Measurements from ENCODE around the gene PDK4. TPM values are rescaled to one million over a fixed set of nuclear protein-coding genes. Genes with fewer than 3 reads are reported as not detected.

The PDK4 gene
- total RNA-seq = not detected
- polyA plus RNA-seq (2013, experiment 1 of 2) = 1.9 TPM
- polyA plus RNA-seq (2013, experiment 2 of 2) = 2.4 TPM
- 0 to 4.5 (median 0.06) reads per million in 172 experiments for total RNA-seq

- Histone ChIP-seq H3K36me3 (ENCODE audit: insufficient read depth, low read length) (no peaks in the 10 kb centered on the region), H3K4me3 (ENCODE audit: low read length) (peak within 1 kb of the TSS; percentile 29), H3K27ac (ENCODE audit: low read depth in 1 of 2, low read length in 2 of 2) (no peak within 1 kb of the TSS), H3K27me3 (ENCODE audit: control insufficient read depth in 1 of 2, insufficient read depth in 2 of 2, low read length in 2 of 2) (peaks cover 5 to 19% of the 10 kb centered on the region in 2 experiments), H3K4me1 (ENCODE audit: insufficient read depth, low read length) (no peaks in the 10 kb centered on the region), H3K9me3 (ENCODE audit: control insufficient read depth in 1 of 2, insufficient read depth in 1 of 2, low read length in 2 of 2) (peaks cover 0 to 16% of the 10 kb centered on the region in 2 experiments)
- ATAC-seq (ENCODE audit: poor library complexity) (no peak), DNase-seq (peak in 3 of 14 experiments; percentile 2 to 29 (median 23))
- Mint-ChIP-seq H3K4me1 (ENCODE audit: low read depth) (peaks cover 4% of the 10 kb centered on the region), H3K27ac (no peak within 1 kb of the TSS), H3K4me3 (no peak within 1 kb of the TSS), H3K9me3 (no peaks in the 10 kb centered on the region), H3K27me3 (peaks cover 26% of the 10 kb centered on the region), H3K36me3 (ENCODE audit: low read depth) (no peaks in the 10 kb centered on the region)
- intact Hi-C loops (cut with DNase I, micrococcal nuclease) = no loop called here
- POLR2A ChIA-PET = no interaction called here
- TF ChIP-seq, protein P1, sequence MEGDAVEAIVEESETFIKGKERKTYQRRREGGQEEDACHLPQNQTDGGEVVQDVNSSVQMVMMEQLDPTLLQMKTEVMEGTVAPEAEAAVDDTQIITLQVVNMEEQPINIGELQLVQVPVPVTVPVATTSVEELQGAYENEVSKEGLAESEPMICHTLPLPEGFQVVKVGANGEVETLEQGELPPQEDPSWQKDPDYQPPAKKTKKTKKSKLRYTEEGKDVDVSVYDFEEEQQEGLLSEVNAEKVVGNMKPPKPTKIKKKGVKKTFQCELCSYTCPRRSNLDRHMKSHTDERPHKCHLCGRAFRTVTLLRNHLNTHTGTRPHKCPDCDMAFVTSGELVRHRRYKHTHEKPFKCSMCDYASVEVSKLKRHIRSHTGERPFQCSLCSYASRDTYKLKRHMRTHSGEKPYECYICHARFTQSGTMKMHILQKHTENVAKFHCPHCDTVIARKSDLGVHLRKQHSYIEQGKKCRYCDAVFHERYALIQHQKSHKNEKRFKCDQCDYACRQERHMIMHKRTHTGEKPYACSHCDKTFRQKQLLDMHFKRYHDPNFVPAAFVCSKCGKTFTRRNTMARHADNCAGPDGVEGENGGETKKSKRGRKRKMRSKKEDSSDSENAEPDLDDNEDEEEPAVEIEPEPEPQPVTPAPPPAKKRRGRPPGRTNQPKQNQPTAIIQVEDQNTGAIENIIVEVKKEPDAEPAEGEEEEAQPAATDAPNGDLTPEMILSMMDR (IDR thresholded peaks at IDR 0.05) = no peak
- CTCF ChIA-PET = no interaction called here
These were observed at the start of gene PDK4 for GRCh38 chr7:95596198-95597063. Gene PDK4, minus strand, starts transcription at chr7:95596516. Its CDS starts 223 bp downstream, at chr7:95596293.

- no peaks in the 10 kb centered on the region for H3K9me3 Mint-ChIP-seq
- Histone ChIP-seq H3K4me3 (ENCODE audit: low read length) (no peak overlapping the region), H3K36me3 (ENCODE audit: insufficient read depth, low read length) (no peaks in the 10 kb centered on the region), H3K9me3 (ENCODE audit: control insufficient read depth in 1 of 2, insufficient read depth in 1 of 2, low read length in 2 of 2) (no peaks in the 10 kb centered on the region), H3K4me1 (ENCODE audit: insufficient read depth, low read length) (no peaks in the 10 kb centered on the region), H3K27me3 (ENCODE audit: control insufficient read depth in 1 of 2, insufficient read depth in 2 of 2, low read length in 2 of 2) (no peaks in the 10 kb centered on the region), H3K27ac (ENCODE audit: low read depth in 1 of 2, low read length in 2 of 2) (no peak overlapping the region)
- TF ChIP-seq, protein P1 (IDR thresholded peaks at IDR 0.05) = no peak
- no peaks in the 10 kb centered on the region for H3K36me3 Mint-ChIP-seq (ENCODE audit: low read depth)
- ChIA-PET CTCF (no interaction called here), POLR2A (no interaction called here)
- no peak overlapping the region for H3K4me3 Mint-ChIP-seq
- ATAC-seq (ENCODE audit: poor library complexity) (no peak), DNase-seq (no peak)
- no peaks in the 10 kb centered on the region for H3K4me1 Mint-ChIP-seq (ENCODE audit: low read depth)
- H3K27me3 Mint-ChIP-seq = no peaks in the 10 kb centered on the region
- no peak overlapping the region for H3K27ac Mint-ChIP-seq
- intact Hi-C loops (cut with DNase I, micrococcal nuclease) = no loop called here
These were observed 45.9 kb upstream of the PDK4 start for GRCh38 chr7:95642173-95642572.

DNA sequence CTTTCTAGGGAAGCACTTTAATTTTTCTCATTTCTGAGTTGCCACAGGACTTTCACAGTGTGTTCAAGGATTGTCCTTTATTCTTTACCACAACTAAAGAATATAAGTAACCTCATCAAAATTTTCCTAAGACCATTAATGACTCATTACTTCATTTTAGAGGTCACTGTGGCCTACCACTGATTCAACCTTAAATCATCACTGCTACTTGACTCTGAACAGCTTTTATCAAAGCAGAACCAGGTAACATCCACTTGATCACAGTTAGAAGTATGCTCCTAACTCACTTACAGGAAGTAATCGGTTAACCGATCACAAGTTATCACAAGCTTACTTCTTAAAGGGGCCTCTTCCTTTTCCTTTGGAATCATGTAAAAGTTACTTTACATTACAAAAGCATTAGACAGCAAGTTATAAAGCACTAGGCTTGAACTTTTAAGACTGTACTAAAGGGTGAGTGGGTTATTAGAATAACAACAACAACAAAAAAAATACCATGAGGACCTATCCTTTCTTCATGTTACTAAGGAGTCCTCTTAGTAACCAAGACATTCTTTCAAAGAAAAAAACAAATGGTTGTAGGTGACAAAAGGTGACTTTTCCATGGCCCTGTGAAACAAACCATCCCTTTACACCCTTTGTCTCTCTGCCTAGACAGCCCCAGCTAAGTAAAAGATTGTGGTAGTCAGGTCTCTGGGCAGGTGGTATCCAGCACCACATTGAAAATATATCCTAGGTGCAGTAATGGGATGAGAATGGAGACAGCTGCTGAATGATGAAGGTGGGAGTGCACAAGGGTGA lies 40.0 kb upstream of the PDK4 start:
- H3K4me3 Mint-ChIP-seq = no peak overlapping the region
- H3K4me1 Mint-ChIP-seq (ENCODE audit: low read depth) = no peaks in the 10 kb centered on the region
- Histone ChIP-seq H3K27me3 (ENCODE audit: control insufficient read depth in 1 of 2, insufficient read depth in 2 of 2, low read length in 2 of 2) (no peaks in the 10 kb centered on the region), H3K4me1 (ENCODE audit: insufficient read depth, low read length) (no peaks in the 10 kb centered on the region), H3K27ac (ENCODE audit: low read depth in 1 of 2, low read length in 2 of 2) (no peak overlapping the region), H3K9me3 (ENCODE audit: control insufficient read depth in 1 of 2, insufficient read depth in 1 of 2, low read length in 2 of 2) (no peaks in the 10 kb centered on the region), H3K4me3 (ENCODE audit: low read length) (no peak overlapping the region), H3K36me3 (ENCODE audit: insufficient read depth, low read length) (no peaks in the 10 kb centered on the region)
- intact Hi-C loops (cut with DNase I, micrococcal nuclease) = no loop called here
- no peaks in the 10 kb centered on the region for H3K27me3 Mint-ChIP-seq
- ChIA-PET POLR2A (no interaction called here), CTCF (no interaction called here)
- no peak for ATAC-seq (ENCODE audit: poor library complexity)
- no peak for DNase-seq
- no peak overlapping the region for H3K27ac Mint-ChIP-seq
- H3K36me3 Mint-ChIP-seq (ENCODE audit: low read depth) = no peaks in the 10 kb centered on the region
- H3K9me3 Mint-ChIP-seq = no peaks in the 10 kb centered on the region
- TF ChIP-seq, protein P1 (IDR thresholded peaks at IDR 0.05) = no peak
